ENCODE measurements around the gene RNF187.

The RNF187 gene

DNA sequence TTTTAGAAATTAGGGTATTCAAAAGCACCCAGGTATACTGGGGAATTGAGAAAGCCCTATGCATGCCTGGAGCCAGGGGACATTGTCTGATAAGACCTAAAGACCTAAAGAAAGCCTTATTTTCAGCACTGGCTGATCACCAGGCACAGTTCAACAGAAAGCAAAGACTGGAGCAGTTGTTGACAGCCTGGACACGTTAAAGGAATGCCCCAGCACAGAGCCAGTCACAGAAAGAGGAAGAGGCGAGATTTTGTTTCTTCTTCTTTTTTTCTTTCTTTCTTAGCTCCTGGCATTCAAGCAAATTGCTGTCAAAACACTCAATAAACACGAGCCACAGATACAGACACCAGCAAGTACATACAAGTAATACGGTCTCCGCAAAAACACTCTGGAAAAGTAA, 40.4 kb downstream of the RNF187 start (continued):
- TF ChIP-seq, protein P1, sequence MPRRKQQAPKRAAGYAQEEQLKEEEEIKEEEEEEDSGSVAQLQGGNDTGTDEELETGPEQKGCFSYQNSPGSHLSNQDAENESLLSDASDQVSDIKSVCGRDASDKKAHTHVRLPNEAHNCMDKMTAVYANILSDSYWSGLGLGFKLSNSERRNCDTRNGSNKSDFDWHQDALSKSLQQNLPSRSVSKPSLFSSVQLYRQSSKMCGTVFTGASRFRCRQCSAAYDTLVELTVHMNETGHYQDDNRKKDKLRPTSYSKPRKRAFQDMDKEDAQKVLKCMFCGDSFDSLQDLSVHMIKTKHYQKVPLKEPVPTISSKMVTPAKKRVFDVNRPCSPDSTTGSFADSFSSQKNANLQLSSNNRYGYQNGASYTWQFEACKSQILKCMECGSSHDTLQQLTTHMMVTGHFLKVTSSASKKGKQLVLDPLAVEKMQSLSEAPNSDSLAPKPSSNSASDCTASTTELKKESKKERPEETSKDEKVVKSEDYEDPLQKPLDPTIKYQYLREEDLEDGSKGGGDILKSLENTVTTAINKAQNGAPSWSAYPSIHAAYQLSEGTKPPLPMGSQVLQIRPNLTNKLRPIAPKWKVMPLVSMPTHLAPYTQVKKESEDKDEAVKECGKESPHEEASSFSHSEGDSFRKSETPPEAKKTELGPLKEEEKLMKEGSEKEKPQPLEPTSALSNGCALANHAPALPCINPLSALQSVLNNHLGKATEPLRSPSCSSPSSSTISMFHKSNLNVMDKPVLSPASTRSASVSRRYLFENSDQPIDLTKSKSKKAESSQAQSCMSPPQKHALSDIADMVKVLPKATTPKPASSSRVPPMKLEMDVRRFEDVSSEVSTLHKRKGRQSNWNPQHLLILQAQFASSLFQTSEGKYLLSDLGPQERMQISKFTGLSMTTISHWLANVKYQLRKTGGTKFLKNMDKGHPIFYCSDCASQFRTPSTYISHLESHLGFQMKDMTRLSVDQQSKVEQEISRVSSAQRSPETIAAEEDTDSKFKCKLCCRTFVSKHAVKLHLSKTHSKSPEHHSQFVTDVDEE (CRISPR knock-in tag; IDR thresholded peaks at IDR 0.05): no peak

DNA sequence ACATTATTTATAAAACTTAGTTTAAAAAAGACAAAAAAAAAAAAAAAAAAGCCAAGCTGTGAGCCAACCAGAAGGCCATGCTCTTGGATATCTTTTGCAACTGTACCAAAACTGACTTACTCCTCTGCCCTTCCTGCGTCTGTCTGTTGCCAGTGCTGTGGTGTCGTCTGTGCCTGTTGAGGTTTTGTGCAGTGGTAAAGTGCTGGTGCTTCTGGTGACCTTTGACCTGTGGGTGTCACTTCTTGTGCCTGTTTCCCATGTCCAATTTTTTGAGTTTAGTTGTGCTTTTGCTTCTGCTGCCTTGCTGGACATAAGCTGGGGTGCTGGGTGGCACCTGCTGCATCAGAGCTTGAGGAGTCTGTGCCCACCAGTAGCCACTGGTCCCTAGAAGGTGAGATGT, 41.4 kb downstream of the RNF187 start:
- TF ChIP-seq, protein P2, sequence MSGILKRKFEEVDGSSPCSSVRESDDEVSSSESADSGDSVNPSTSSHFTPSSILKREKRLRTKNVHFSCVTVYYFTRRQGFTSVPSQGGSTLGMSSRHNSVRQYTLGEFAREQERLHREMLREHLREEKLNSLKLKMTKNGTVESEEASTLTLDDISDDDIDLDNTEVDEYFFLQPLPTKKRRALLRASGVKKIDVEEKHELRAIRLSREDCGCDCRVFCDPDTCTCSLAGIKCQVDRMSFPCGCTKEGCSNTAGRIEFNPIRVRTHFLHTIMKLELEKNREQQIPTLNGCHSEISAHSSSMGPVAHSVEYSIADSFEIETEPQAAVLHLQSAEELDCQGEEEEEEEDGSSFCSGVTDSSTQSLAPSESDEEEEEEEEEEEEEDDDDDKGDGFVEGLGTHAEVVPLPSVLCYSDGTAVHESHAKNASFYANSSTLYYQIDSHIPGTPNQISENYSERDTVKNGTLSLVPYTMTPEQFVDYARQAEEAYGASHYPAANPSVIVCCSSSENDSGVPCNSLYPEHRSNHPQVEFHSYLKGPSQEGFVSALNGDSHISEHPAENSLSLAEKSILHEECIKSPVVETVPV (CRISPR knock-in tag; IDR thresholded peaks at IDR 0.05): no peak
- TF ChIP-seq, protein P3, sequence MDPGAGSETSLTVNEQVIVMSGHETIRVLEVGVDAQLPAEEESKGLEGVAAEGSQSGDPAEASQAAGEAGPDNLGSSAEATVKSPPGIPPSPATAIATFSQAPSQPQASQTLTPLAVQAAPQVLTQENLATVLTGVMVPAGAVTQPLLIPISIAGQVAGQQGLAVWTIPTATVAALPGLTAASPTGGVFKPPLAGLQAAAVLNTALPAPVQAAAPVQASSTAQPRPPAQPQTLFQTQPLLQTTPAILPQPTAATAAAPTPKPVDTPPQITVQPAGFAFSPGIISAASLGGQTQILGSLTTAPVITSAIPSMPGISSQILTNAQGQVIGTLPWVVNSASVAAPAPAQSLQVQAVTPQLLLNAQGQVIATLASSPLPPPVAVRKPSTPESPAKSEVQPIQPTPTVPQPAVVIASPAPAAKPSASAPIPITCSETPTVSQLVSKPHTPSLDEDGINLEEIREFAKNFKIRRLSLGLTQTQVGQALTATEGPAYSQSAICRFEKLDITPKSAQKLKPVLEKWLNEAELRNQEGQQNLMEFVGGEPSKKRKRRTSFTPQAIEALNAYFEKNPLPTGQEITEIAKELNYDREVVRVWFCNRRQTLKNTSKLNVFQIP (CRISPR knock-in tag; IDR thresholded peaks at IDR 0.05; ENCODE audit: borderline replicate concordance, low read depth): no peak
- no peak for TF ChIP-seq ZFP3 (CRISPR knock-in tag; IDR thresholded peaks at IDR 0.05)
- no peak for ATAC-seq

DNA sequence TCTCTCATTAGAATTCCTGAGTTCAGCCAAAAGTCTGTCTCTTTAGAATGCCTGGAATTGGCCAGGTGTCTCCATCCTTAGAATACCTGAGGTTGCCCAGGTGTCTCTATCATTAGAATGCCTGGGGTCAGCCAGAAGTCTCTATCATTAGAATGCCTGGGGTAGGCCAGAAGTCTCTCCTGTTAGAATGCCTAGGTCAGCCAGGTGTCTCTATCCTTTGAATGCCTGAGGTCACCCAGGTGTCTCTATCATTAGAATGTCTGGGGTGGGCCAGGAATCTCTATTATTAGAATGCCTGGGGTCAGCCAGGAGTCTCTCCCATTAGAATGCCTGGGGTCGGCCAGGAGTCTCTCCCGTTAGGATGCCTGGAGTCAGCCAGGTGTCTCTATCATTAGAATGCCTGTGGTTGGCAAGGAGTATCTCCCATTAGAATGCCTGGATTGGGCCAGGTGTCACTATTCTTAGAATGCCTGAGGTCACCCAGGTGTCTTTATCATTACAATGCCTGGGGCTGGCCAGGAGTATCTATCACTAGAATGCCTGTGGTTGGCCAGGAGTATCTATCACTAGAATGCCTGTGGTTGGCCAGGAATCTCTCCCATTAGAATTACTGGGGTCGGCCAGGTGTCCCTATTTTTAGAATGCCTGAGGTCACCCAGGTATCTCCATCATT, 43.0 kb downstream of the RNF187 start:
- ATAC-seq: no peak

DNA sequence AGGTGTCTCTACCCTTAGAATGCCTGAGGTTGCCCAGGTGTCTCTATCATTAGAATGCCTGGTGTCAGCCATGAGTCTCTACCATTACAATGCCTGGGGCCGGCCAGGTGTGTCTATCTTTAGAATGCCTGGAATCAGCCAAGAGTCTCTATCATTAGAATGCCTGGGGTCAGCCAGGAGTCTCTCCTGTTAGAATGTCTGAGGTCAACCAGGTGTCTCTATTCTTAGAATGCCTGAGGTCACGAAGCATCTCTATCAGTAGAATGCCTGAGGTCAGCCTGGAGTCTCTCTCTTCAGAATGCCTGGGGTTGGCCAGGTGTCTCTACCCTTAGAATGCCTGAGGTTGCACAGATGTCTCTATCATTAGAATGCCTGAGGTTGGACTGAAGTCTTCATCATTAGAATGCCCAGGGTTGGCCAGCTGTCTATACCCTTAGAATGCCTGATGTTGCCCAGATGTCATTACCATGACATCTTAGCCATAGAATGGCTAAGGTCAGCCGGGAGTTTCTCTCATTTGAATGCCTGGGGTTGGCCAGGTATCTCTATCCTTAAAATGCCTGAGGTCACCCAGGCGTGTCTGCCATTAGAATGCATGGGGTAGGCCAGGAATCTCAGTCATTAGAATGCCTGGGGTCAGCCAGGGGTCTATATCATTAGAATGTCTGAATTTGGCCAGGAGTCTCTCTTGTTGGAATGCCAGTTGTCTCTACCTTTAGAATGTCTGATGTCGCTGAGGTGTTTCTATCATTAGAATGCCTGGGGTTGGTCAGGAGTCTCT, 44.0 kb downstream of the RNF187 start:
- no peak for ATAC-seq
- TF ChIP-seq ZNF8 (CRISPR knock-in tag; IDR thresholded peaks at IDR 0.05): no peak
- no peak for TF ChIP-seq BACH2 (CRISPR knock-in tag; IDR thresholded peaks at IDR 0.05; ENCODE audit: borderline replicate concordance)
- TF ChIP-seq PPARA (CRISPR knock-in tag; IDR thresholded peaks at IDR 0.05; ENCODE audit: borderline replicate concordance): no peak
- TF ChIP-seq ISL1 (CRISPR knock-in tag; IDR thresholded peaks at IDR 0.05): no peak
- TF ChIP-seq TOX (CRISPR knock-in tag; IDR thresholded peaks at IDR 0.05; ENCODE audit: borderline replicate concordance): no peak
- no peak for TF ChIP-seq TCF4 (CRISPR knock-in tag; IDR thresholded peaks at IDR 0.05; ENCODE audit: borderline replicate concordance)
- no peak for TF ChIP-seq GLIS3 (CRISPR knock-in tag; IDR thresholded peaks at IDR 0.05)
- TF ChIP-seq, protein P4, sequence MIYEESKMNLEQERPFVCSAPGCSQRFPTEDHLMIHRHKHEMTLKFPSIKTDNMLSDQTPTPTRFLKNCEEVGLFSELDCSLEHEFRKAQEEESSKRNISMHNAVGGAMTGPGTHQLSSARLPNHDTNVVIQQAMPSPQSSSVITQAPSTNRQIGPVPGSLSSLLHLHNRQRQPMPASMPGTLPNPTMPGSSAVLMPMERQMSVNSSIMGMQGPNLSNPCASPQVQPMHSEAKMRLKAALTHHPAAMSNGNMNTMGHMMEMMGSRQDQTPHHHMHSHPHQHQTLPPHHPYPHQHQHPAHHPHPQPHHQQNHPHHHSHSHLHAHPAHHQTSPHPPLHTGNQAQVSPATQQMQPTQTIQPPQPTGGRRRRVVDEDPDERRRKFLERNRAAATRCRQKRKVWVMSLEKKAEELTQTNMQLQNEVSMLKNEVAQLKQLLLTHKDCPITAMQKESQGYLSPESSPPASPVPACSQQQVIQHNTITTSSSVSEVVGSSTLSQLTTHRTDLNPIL (CRISPR knock-in tag; IDR thresholded peaks at IDR 0.05; ENCODE audit: low read depth): no peak
- no peak for TF ChIP-seq ZFP3 (CRISPR knock-in tag; IDR thresholded peaks at IDR 0.05)
- no peak for TF ChIP-seq ARNTL (CRISPR knock-in tag; IDR thresholded peaks at IDR 0.05; ENCODE audit: borderline replicate concordance, low read depth)
- TF ChIP-seq ESRRG (CRISPR knock-in tag; IDR thresholded peaks at IDR 0.05): no peak
- TF ChIP-seq, protein P2 (CRISPR knock-in tag; IDR thresholded peaks at IDR 0.05): no peak
- no peak for TF ChIP-seq ZC3H10 (CRISPR knock-in tag; IDR thresholded peaks at IDR 0.05)
- TF ChIP-seq CSDC2 (CRISPR knock-in tag; IDR thresholded peaks at IDR 0.05): no peak
- no peak for TF ChIP-seq OSR1 (CRISPR knock-in tag; IDR thresholded peaks at IDR 0.05)

More for the DNA sequence above, 43.0 kb downstream of the RNF187 start:
- TF ChIP-seq CSDC2 (CRISPR knock-in tag; IDR thresholded peaks at IDR 0.05) (no peak), OSR1 (CRISPR knock-in tag; IDR thresholded peaks at IDR 0.05) (no peak), RARB (CRISPR knock-in tag; IDR thresholded peaks at IDR 0.05) (no peak), ZNF70 (CRISPR knock-in tag; IDR thresholded peaks at IDR 0.05) (no peak), ZC3H10 (CRISPR knock-in tag; IDR thresholded peaks at IDR 0.05) (no peak), ZNF565 (CRISPR knock-in tag; conservative IDR thresholded peaks at IDR 0.05; ENCODE audit: low read depth) (no peak)
- TF ChIP-seq, protein P5, sequence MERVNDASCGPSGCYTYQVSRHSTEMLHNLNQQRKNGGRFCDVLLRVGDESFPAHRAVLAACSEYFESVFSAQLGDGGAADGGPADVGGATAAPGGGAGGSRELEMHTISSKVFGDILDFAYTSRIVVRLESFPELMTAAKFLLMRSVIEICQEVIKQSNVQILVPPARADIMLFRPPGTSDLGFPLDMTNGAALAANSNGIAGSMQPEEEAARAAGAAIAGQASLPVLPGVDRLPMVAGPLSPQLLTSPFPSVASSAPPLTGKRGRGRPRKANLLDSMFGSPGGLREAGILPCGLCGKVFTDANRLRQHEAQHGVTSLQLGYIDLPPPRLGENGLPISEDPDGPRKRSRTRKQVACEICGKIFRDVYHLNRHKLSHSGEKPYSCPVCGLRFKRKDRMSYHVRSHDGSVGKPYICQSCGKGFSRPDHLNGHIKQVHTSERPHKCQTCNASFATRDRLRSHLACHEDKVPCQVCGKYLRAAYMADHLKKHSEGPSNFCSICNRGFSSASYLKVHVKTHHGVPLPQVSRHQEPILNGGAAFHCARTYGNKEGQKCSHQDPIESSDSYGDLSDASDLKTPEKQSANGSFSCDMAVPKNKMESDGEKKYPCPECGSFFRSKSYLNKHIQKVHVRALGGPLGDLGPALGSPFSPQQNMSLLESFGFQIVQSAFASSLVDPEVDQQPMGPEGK (CRISPR knock-in tag; IDR thresholded peaks at IDR 0.05; ENCODE audit: borderline replicate concordance): no peak
- TF ChIP-seq, protein P3 (CRISPR knock-in tag; IDR thresholded peaks at IDR 0.05; ENCODE audit: borderline replicate concordance, low read depth): no peak

All from SK-N-SH treated with all-trans-retinoic acid at 6 μM for 48 hours (cell line).